ENCODE measurements around the gene DOCK11.

- no peak for TF ChIP-seq REST (IDR thresholded peaks at IDR 0.05; ENCODE audit: insufficient replicate concordance, low read depth)
- TF ChIP-seq CTCF (IDR thresholded peaks at IDR 0.05; ENCODE audit: insufficient read depth, low read length) = no peak
- no peak for TF ChIP-seq POLR2AphosphoS5 (IDR thresholded peaks at IDR 0.05; ENCODE audit: low read depth)
Measured at GRCh38 chrX:118632862-118633261, 137.2 kb downstream of the DOCK11 start.
